GM12892 (cell line): ENCODE data around the gene MAP4K3.
A peak's percentile ranks its signal among the peaks of the same experiment; 100 is the strongest.

Experiments used
- DNase-seq: peaks from one replicate; pipeline ENCODE4 v3.0.0; 2011; ENCODE audit not compliant: insufficient read length
- FAIRE-seq: peaks from 2 replicates; lab custom pipeline; 2011; peaks lifted over from hg19 to GRCh38; lab: Jason Lieb, UNC
- POLR2A ChIP-seq: IDR thresholded peaks from 2 replicates; pipeline ENCODE4 v1.6.1; 2011; ENCODE audit warnings: low read depth, low read length, control low read depth
- POLR2AphosphoS5 ChIP-seq: IDR thresholded peaks from 2 replicates; pipeline ENCODE4 v1.6.1; 2011; ENCODE audit warnings: low read depth, low read length, control low read depth
- TAF1 ChIP-seq: IDR thresholded peaks from 2 replicates; pipeline ENCODE4 v1.6.1; 2011; ENCODE audit warnings: low read depth, mild to moderate bottlenecking, control low read depth, low read length, borderline replicate concordance

Gene MAP4K3

DNA sequence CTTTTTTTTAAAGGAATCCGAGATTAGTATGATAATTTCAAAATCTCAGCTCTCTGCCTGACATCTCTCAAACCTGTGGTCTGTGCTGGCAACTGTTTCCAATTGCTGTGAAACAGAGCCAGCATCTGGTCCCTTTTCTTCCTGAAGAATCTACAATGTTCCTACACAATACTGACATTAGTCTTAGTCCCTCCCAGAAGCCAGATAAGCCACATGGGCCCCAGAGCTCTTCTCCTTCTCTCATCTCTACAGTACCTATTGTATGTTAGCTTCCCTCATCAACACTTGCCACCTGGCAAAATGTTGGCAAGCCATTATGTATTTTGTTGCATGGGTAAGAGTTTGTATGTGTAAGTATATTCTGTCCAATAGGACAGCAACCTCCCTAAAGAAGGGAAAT is 130.5 kb downstream of the MAP4K3 start:
- no peak for DNase-seq
- FAIRE-seq, result no peak
- TF ChIP-seq TAF1 (no peak), POLR2A (no peak), POLR2AphosphoS5 (no peak)

DNA sequence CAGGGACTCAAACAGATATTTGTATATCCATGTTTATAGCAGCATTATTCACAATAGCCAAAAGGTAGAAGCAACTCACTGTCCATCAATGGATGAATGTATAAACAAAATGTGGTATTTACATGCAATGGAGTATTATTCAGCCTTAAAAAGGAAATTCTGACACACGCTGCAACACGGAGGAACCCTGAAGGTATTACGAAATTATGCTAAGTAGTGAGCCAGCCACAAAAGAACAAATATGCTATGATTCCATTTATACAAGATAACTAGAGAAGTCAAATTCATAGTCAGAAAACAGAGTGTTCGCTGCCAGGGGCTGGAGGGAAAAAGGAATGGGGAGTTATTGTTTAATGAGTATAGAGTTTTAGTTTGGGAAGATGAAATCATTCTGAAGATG is 132.4 kb downstream of the MAP4K3 start:
- no peak for TF ChIP-seq TAF1
- no peak for TF ChIP-seq POLR2AphosphoS5
- no peak for TF ChIP-seq POLR2A
- no peak for FAIRE-seq
- DNase-seq, result no peak

DNA sequence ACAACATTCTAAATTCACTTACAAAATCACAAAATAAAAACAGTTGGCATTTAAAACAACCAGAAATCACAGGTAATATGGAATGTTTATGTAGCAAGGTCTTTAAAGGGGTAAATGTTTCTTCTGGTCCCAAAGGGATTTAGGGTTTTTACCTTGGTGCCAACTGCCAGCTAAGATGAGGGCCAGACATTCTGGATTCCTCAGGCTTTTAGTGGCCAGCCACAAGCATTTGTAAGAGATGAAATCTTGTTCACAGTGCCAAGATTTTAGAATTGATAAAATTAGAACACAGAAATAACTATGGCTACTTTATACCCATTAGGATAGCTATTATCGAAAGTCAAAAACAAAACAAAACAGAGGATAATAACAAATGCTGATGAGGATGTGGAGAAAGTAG is 132.9 kb downstream of the MAP4K3 start:
- TF ChIP-seq TAF1 (no peak), POLR2A (no peak), POLR2AphosphoS5 (no peak)
- FAIRE-seq (no peak), DNase-seq (no peak)

DNA sequence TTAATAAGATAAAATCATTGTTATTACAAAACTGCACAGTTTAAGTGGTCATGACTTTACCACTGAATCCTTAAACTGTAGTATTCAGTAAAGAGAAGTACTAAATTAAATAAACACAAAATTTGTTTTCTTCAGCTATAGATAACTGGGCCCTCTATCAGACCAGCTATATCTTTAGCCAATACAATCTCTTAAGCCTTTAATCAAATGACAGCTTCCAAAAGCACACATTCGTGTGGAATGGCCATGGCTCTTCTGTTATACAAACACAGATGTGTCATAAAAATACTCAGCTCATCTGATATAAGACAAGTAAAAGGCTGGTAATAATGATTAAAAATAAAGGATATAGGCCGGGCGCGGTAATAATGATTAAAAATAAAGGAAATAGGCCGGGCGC is 135.7 kb downstream of the MAP4K3 start:
- FAIRE-seq, result no peak

DNA sequence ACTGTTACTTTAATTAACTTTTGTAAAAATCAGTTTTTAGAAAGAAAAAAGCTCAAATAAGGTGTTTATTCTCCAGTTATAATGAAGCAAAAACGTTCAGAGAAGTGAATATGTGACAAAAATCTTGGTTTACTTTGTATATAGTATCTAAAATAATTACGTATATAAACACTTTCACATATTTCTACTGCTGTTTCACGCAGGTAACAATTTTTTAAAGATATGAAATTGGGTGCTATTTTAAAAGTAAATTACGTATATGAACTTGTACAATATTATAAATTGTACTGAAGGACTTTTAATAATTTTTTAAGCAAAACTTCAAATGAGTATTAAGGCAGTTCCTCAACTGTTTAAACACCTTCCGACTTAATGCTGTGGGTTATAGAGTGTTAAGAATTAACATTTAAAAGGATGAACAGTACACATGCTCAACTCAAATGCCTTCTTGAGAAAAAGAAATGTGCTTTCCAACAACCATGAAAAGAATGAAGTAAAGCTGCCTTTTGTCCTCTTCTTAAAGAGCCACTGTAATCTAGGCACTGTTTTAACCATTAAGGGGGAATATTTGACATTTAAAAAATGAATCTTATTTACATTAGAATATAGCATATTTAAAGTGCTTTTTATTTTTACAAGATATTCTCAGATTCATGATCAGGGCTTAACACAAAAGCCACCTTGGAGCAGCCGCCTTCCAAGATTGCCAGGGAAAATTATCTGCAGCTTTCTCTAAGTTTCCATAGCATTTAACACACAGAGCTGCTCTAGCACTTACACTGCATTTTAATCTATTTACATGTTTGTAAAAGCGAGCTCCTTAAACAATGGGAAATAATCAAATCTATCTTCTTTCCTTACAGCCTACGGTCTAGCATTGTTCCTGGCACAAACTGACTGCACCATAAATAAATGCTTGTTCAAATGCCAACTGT is 136.8 kb downstream of the MAP4K3 start:
- FAIRE-seq, result peak; percentile 46
- DNase-seq, result no peak
- TF ChIP-seq POLR2AphosphoS5 (no peak), TAF1 (no peak), POLR2A (no peak)

More for the DNA sequence above, 135.7 kb downstream of the MAP4K3 start:
- no peak for DNase-seq
- no peak for TF ChIP-seq POLR2A
- TF ChIP-seq POLR2AphosphoS5, result no peak
- no peak for TF ChIP-seq TAF1

DNA sequence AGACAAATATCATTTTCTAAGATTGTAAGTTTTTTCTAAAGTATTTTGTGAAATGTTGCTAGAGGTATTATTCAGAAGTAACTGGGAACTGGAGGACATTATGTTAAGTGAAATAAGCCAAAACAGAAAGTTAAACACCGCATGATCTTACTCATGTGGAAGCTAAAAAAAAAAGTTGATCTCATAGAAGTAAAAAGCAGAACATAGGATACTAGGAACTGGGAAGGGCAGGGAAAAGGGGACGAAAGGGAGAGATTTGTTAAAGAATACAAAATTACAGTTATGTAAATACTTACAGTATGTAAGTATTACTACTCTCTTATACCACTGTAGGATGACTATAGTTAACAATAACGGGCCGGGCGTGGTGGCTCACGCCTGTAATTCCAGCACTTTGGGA is 146.7 kb downstream of the MAP4K3 start:
- TF ChIP-seq POLR2A, result no peak
- FAIRE-seq, result no peak
- DNase-seq, result no peak

DNA sequence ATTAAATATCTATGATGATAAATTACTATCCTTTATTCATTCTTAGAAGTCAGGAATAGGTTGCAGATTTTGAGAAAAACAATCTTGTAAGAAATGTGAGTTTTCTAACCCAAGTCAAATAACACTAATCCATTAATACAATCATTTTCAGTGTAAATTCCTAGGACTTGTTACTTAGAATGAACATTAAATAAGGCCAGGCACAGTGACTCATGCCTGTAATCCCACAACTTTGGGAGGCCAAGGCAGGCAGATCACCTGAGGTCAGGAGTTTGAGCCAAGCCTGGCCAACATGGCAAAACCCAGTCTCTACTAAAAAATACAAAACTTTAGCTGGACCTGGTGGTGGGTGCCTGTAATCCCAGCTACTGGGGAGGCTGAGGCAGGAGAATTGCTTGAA is 147.5 kb downstream of the MAP4K3 start:
- TF ChIP-seq TAF1 (no peak), POLR2A (no peak), POLR2AphosphoS5 (no peak)
- DNase-seq (no peak), FAIRE-seq (no peak)

DNA sequence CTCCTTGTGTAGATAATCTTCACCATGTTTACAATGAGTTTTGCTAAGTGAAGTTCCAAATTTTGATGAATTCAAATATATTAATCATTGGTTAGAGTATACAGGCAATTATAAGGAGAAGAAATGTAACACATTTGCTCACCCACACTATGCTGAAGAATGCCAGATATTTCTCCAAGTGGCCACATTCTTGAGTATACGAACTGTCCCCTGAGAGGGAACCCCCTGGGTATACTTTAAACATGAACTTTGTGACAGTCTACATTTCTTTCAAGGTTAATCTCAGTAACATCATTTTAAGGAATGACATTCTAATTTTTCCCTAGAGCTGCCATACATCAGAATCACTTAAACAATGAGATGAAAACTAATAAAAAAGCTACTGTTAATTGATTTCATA is 153.5 kb downstream of the MAP4K3 start:
- DNase-seq, result no peak
- TF ChIP-seq POLR2AphosphoS5, result no peak
- no peak for TF ChIP-seq TAF1
- no peak for TF ChIP-seq POLR2A
- no peak for FAIRE-seq

DNA sequence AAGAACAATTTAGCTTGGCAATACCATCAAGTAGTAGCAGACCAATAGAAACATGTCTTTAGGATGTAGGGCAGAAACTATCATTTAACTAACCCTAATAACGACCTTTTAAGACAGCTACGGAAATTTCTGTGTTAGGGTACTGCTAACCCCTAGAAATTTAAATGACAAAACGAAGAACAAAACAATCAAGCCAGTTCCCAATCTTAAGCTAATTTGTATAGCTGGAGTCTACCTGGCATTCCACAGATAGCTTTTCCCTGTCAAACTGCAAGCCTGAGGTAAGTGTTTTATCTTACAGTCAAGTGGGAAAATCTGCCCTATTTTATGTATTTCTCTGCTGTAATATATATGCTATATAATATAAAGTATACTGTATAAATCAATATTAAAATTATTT is 155.7 kb downstream of the MAP4K3 start:
- no peak for FAIRE-seq
- no peak for DNase-seq
- no peak for TF ChIP-seq POLR2AphosphoS5
- TF ChIP-seq TAF1, result no peak
- TF ChIP-seq POLR2A, result no peak

DNA sequence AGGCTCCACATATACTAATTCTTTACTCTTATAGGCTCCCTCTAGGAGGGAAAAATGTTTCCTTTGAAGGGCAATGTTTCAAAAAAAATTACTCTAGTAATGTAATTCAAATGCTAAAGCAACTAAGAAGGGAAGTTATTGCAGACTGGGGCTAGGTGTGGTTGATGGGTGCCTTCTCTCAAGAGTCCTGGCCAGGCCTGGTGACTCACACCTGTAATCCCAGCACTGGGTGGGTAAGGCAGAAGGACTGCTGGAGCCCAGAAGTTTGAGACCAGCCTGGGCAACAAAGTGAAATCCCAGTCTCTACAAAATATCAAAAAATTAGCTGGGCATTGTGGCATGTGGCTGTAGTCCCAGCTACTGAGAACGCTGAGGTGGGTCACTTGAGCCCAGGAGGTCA is 162.1 kb downstream of the MAP4K3 start:
- TF ChIP-seq POLR2A, result no peak
- TF ChIP-seq TAF1, result no peak
- TF ChIP-seq POLR2AphosphoS5, result no peak
- no peak for DNase-seq

DNA sequence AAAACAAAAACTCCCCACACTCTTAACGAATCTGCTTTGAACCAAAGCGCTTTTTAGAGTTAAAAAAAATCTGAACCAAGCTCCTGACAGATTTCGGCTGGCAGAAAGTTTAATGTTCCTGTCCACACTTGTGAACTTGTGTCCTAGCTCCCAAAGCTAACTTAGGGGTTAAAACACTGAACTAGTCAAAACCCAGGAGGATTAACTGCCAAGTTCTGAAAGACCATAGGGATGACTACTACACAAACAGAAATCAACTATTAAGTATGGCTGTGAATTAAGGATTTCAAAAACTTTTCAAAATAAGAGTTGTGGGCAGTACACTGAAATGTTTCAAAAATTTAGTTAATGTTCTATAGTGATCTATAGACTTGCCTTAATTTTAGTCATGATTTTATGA is 167.1 kb downstream of the MAP4K3 start:
- TF ChIP-seq TAF1 (no peak), POLR2A (no peak), POLR2AphosphoS5 (no peak)
- no peak for FAIRE-seq
- DNase-seq, result no peak

More for the DNA sequence above, 162.1 kb downstream of the MAP4K3 start:
- no peak for FAIRE-seq

DNA sequence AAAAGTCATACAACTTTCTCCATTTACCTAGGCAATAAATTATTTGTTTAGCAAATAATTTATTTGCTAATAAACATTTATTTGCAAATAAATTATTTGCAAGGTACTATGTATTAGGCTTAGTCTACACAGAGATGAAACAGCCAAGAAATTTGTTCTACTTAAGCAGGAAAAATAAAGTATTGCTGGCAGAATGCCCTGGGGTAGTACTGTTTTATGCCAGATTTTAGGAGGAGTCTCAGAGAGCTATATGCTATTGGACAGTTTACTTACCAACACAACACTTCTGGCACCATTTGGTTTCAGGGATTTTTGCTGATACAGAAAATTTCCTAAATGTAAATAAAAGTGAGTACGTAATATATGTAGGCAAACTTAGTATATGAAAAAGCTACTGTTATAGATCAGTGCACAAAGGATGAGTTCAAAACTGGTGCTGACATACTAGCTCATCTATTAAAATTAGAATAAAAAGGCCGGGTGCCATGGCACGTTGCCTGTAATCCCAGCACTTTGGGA is 170.1 kb downstream of the MAP4K3 start:
- TF ChIP-seq POLR2A (no peak), POLR2AphosphoS5 (no peak), TAF1 (no peak)
- no peak for FAIRE-seq
- DNase-seq, result no peak
